ENCODE results near the gene CLC.

GRCh38 chr19:39740395-39740794, 2.6 kb upstream of the CLC start:
- TF ChIP-seq GATA2 (IDR thresholded peaks at IDR 0.05; ENCODE audit: low read depth, low read length) (no peak), GATA3 (IDR thresholded peaks at IDR 0.05; ENCODE audit: low read depth, low read length) (no peak)

All from SH-SY5Y (cell line).